Measurements from ENCODE around the gene GNAI3. TPM values are rescaled to one million over a fixed set of nuclear protein-coding genes. Genes with fewer than 3 reads are reported as not detected.

GNAI3 gene
- total RNA-seq, 1 donor from 2014 or later = 21.7 TPM

DNA sequence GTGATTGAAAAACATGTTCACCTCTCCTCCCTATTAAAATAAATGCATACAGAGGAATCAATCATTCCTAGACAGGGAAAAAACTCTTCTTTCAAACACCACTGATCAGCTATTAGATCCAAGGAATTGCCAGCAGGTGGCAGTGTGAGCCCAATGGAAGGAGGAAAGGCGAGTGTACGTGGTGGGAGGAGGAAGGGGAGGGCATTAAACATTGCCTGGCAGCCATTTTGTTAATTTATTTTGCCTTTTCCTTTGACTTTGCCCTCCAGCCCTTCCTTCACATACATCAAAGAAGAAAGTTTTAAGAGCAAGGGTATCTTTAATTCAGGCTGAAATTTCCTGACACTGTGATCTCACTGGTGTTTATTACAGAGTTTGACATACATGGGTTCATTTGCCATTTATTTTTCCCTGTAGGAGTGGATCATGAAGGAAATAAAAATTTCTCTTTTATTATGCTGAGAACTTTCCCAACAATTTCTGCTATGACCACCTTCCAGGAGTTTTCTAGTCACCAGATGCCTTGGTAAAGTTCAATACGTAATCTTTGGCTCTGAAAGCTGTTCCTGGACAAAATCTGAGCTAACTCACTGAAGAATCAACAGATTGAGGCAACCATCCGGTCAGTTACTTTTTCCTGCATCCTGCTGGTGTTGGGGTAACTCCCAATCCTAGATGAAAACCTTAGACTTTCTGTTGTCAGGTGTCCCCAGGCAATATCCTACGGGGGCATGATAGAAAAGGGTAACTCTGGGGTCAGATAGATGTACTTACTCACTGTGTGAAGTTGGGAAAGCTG, 1.9 kb upstream of the GNAI3 start:
- DNase-seq = peak; percentile 59

DNA sequence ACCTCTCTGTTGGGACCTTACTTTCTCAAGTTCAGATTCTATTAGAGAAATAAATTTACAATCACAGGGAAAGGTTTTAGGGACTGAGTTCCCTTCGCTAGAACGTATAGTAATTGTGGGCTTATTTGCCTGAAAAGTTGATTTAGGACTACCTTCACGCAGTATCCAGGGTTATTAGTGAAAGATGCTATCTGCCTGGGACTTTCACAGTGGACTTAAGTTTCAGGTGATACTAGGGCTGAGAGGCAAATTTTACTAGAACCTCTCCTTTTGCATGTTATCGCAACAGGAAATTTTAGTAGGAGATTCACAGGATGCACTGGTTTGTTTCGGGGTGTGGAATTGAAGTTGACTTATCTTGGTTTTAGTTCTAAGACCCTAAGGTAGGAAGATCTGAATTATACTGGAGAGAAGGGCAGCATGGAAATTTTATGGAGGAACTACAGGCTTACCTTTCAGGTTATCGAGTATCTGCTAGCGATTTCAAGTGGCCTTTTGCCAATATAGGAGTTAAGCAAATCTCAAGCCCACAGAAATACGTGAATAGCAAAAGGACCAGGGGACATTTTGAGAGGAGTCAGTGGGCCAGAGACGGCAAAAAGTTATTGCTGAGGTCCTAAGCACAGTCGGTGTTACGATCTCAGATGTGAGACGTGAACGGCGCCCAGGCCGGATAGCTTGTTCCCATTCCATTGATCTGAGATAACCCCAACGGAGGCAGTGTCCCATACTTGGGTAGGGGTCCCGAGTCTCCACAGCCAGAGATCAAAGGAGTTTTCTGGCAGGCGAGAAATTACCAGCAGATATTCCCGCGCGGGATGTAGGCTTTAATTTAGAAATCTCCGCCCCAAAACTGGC, 723 bp upstream of the GNAI3 start:
- no peak for DNase-seq

DNA sequence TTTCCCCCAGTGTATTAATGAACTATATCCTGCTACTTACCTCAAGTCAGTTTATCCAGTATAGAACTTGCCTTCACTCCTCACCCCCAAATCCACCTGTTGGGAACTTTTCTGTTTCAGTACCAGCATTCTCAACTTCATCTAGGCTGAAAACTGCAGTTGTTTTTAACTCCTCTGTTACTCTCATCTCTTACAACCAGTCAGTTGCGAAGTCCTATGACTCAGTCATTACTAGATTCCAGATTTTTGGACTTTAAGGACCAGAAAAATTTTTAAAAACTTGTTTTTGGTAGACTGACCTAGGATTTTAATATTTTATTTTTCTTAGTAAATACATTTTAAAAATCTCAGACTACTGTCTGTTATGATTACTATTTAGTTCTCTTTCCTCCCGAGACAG, 8.1 kb downstream of the GNAI3 start:
- no peak for DNase-seq

DNA sequence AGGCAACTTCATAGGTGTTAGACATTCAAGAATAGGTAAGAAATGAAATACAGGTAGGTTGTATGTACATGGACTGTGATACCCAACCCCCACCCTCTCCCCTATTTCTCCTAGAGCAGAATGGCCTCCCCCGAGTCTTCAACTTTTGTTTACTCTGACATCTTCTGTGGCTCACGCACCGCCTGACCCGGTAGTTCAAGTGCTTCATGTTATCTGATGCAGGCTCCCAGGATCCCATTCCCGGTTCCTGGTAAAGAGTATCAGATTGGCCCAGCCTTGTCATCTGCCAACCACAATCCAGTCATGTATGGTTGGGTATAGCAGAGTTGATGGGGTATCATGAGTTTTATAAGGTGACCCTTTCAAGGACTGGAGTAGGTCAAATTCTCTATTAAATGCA, 9.1 kb downstream of the GNAI3 start:
- no peak for DNase-seq

GRCh38 chr1:109559995-109560394, 11.6 kb downstream of the GNAI3 start:
- DNase-seq = no peak

GRCh38 chr1:109564194-109564878, 15.9 kb downstream of the GNAI3 start:
- DNase-seq = no peak

- DNase-seq = no peak
Measured at GRCh38 chr1:109565241-109565640, 16.8 kb downstream of the GNAI3 start.

DNA sequence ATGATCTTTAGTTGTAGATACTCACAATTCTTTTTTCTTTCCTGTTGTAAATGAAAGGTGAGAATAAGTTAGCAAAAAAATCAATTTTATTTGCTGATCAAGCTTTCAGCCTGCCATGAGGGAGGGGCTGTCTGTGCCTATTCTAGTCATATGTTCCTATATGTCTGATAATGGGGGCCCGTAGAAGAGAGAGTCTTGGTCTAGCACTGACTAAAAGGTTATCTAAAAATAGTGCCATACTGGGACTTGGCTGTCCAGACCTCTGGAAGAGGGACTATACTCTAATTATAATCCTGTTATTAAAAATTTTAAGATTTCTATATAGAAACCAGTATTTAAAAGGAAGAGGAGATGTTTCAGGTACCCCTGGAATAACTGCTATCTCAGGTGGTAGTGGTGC, 18.6 kb downstream of the GNAI3 start:
- no peak for DNase-seq

GRCh38 chr1:109567877-109568672, 19.7 kb downstream of the GNAI3 start:
- DNase-seq = no peak

- no peak for DNase-seq
Measured at GRCh38 chr1:109569323-109569722, 20.9 kb downstream of the GNAI3 start.

DNA sequence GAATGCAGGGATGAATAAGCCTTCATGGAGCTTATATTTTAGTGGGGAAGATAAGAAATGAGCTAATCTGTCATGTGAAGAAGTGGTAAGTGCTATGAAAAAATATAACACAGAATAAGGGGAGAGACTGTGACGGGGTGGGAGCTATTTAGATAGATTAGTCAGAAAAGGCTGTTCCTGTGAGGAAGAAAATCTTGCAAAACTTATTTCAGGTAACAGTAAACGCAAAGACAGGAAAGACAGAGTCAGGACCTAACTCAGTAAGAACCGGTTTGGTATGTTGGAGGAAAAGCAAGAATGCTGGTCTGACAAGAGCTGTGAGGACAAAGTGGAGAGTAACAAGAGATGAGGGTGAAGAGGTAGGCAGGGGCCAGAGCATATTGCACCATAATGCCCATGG, 22.0 kb downstream of the GNAI3 start:
- DNase-seq = no peak

GRCh38 chr1:109573785-109574184, 25.4 kb downstream of the GNAI3 start:
- DNase-seq = no peak

DNA sequence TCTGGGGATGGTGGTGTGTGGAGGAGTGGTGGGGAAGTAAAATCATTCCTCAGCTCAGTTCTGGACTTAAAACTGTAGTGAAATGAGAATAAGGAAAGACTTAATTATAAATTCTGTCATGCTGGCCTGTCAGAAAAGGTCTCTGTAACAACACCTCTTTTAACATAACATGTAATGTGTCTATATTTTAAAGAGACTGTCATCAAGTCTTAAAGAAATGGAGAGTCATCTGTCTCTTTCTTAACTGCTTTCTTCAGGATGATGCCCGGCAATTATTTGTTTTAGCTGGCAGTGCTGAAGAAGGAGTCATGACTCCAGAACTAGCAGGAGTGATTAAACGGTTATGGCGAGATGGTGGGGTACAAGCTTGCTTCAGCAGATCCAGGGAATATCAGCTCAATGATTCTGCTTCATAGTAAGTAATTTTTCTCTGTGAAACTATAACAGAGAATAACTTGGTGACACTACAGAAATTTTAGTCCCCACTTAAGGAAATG, 30.6 kb downstream of the GNAI3 start:
- DNase-seq = no peak

DNA sequence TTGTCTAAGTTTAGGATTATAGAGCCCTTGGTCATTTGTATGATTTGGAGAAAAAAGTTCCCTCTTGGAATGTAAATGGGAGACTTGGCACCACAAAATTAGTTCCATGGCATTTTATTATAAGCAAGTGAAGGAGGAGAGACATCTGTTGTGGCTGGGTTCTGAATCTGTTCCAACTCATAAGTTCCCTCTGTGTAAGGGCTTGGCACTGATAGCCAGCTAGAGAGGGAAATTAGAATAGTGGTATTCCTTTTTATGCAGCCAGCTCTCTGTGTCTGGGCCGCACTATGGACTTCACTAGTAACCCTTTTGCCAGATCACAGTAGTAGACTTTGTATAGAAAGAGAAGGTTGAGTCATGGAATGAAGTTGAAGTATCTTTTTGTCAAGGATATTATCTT, 31.1 kb downstream of the GNAI3 start:
- no peak for DNase-seq

DNA sequence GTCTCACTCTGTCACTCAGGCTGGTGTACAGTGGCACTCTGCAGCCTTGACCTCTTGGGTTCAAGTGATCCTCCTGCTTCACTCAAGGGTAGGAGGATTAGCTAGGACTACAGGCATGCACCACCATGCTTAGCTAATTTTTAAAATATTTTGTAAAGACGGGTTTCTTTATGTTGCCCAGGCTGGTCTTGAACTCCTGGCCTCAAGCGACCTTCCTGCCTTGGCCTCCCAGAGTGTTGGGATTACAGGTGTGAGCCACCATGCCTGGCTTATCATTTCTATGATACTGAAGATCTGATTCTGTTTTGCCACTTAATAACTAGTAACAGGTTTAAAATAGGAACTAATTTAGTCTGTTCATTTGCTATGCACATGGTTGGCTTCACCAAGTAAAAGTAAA, 33.6 kb downstream of the GNAI3 start:
- DNase-seq = no peak

DNA sequence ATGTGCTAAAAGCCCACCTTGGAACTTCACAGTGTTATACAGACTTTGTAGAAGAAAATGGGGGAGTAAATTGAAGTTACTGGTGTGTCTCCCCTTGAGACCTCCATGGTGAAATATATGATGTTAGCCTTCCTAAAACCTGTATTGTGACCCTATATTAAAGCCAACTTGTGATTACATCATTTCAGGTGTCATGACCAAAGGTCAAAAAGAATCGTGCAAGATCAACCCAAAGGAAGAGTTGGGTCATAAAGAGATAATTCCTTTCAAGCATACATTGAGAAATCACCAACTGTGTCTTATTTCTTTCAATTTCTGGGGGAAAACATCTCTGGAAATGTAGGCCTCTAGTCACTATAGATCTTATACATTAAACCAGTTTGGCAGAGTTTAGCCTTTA, 36.4 kb downstream of the GNAI3 start:
- DNase-seq = no peak

DNA sequence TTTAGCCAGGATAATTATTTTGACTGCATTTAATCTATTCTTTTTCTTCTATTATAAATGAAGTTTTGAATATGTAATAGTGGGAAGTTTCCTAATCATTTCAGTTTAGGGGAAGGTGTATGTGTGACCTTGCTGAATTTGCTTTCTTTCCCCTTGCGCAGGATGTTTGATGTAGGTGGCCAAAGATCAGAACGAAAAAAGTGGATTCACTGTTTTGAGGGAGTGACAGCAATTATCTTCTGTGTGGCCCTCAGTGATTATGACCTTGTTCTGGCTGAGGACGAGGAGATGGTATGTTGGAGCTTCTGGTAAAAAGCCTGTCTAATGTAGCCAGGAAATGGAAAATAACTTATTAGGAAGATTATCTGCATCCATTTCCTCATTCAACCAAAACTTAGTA, 37.6 kb downstream of the GNAI3 start:
- DNase-seq = no peak

- no peak for DNase-seq
Measured at GRCh38 chr1:109589177-109589576, 40.8 kb downstream of the GNAI3 start.

DNA sequence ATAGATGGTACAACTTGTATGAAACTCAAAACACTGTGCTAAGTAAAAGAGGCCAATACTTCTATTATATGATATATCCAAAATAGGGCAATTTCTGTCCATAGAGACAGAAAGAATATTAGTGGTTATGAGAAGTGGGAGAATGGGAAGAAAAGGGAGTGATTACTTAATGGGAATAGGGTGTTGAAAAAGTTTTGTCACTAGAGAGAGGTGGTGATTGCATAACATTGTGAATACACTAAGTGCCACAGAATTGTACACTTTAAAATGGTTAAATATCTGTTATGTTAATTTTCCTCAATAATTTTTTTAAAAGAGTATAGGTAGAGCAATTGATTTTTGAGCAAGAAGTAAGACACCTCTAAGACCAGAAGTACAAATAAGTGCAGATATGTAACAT, 41.3 kb downstream of the GNAI3 start:
- DNase-seq = no peak

GRCh38 chr1:109592916-109593315, 44.5 kb downstream of the GNAI3 start:
- DNase-seq = no peak

DNA sequence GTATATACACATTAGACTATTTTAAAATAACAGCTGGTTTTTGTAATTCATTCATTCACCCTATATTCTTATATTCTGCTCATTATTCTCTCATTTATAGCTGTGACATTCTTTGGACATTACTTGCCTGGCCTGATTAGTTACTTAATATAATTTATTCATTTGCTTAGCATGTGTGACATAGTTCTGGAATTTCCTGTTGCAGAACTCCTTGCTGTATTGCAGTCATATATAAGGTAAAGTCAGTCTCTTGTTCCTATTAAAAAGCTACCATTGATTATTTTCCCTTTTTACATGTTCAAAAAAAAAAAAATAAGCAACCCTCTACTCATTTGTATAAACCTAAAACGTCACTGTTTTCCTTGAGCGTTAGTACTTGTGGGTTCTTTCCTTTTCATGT, 47.1 kb downstream of the GNAI3 start:
- DNase-seq = no peak

GRCh38 chr1:109598156-109598555, 49.7 kb downstream of the GNAI3 start:
- no peak for DNase-seq

Data from occipital lobe (tissue), 2 donors.